ENCODE data around the gene TMEM209.
"Not testable (repeated sequence)": the region's sequence is repeated elsewhere in the genome, so short reads cannot be mapped to it uniquely, and the experiment has no call there.

The TMEM209 gene

DNA sequence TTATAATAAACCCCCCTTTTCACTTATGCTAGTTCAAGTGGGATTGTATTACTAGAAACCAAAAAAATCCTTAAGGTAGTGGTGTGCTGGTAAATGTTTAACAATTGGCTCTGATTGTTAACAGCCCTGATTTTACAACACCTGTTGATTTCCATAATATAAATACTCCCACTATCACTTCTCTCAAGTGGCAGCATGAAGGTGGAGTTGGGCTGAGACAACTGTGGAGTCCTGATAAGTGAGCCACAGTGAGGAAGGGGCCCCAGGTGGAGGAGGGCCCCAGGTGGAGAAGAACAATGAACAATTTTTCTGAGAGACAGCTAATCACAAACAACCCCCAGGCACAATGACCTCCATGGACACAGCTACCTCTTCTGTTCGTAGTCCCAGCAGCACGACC lies 28.9 kb upstream of the TMEM209 start:
- TF ChIP-seq, protein P1, sequence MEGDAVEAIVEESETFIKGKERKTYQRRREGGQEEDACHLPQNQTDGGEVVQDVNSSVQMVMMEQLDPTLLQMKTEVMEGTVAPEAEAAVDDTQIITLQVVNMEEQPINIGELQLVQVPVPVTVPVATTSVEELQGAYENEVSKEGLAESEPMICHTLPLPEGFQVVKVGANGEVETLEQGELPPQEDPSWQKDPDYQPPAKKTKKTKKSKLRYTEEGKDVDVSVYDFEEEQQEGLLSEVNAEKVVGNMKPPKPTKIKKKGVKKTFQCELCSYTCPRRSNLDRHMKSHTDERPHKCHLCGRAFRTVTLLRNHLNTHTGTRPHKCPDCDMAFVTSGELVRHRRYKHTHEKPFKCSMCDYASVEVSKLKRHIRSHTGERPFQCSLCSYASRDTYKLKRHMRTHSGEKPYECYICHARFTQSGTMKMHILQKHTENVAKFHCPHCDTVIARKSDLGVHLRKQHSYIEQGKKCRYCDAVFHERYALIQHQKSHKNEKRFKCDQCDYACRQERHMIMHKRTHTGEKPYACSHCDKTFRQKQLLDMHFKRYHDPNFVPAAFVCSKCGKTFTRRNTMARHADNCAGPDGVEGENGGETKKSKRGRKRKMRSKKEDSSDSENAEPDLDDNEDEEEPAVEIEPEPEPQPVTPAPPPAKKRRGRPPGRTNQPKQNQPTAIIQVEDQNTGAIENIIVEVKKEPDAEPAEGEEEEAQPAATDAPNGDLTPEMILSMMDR (IDR thresholded peaks at IDR 0.05; ENCODE audit: insufficient read depth, low read depth, low read length, missing control alignments), result no peak
- H3K4me3 ChIP-seq (ENCODE audit: low read depth, low read length), result no peak overlapping the region
- no peak for DNase-seq (ENCODE audit: low read depth)

DNA sequence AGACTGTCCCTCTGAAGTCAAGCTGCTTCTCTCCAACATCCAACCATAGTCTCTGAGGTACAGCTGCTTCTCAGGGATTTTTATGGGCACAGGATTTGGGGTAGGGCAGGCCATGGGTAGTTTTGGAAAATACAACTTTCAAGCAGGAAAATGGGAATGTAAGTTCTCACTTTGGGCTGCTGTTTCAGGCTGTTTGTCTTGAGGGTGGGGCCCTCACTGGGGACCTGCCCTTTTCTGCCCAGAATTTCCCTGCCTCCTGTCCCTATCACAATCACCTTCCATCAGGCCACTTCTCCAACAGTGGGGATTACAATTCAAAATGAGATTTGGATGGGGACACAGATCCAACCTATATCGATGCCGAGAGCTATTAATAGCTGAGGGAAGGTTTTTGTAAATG lies 27.0 kb upstream of the TMEM209 start:
- TF ChIP-seq, protein P1 (IDR thresholded peaks at IDR 0.05; ENCODE audit: insufficient read depth, low read depth, low read length, missing control alignments), result no peak
- no peak overlapping the region for H3K4me3 ChIP-seq (ENCODE audit: low read depth, low read length)
- DNase-seq (ENCODE audit: low read depth), result no peak

DNA sequence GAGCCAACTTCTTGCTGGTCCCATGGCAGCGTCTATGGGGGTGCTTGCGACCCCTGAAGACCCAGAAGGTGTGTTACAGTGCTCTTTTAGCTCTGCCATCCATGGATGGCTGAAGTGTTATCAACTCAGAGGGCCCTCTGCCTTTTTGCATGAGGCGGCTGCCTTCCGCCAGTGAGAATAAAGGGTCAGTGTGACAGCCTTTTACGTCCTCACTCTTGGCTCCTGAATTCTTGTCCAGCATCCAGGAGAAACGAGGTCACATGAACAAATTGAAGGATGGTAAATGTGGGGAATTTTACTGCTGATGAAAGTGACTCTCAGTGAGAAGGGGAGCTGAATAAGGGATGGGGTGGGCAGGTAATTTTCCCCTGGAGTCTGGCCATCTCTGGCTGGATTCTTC lies 26.6 kb upstream of the TMEM209 start:
- H3K4me3 ChIP-seq (ENCODE audit: low read depth, low read length), result no peak overlapping the region
- TF ChIP-seq, protein P1 (IDR thresholded peaks at IDR 0.05; ENCODE audit: insufficient read depth, low read depth, low read length, missing control alignments), result no peak
- DNase-seq (ENCODE audit: low read depth), result no peak

DNA sequence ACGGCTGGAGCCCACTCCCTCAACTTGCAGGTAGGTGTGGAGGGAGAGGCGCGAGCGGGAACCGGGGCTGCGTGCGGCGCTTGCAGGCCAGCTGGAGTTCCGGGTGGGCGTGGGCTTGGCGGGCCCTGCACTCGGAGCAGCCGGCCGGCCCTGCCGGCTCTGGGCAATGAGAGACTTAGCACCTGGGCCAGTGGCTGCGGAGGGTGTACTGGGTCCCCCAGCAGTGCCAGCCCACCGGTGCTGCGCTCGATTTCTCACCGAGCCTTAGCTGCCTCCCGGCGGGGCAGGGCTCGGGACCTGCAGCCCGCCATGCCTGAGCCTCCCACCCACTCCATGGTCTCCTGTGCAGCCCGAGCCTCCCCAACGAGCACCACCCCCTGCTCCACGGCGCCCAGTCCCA lies 24.8 kb upstream of the TMEM209 start:
- DNase-seq (ENCODE audit: low read depth); H3K4me3 ChIP-seq (ENCODE audit: low read depth, low read length): not testable (repeated sequence)

DNA sequence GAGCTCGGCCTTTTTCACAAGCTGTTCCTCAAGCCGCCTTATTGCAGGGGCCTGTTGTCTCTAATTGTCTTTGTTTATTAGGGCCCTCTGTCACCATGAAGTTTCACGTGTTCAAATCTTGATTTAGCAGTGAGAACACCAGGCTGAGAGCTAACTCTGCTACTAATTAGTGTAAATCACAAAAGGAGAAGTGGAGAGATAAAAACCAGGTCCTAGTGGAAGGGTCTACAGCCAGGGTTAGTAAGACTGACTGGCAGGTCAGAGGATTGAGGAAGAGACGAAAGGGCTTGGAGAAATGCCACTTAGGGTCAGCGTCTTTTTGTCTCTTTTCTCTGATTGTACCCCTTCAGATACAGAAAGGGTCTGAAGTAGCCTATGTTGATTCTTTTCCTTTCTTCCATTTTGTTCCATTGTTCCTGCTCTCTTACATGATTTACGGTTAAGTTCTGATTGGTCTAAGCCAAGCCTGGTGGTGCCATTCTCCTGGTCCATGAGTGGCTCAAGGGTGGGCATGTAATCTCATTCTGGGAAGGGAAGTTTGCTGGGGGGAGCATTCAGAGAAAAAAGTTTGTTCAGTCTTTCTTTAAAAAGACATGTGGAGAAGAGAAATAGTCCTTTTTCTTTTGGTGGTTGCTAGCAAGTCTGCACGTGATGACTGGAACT lies 23.8 kb upstream of the TMEM209 start:
- TF ChIP-seq, protein P1 (IDR thresholded peaks at IDR 0.05; ENCODE audit: insufficient read depth, low read depth, low read length, missing control alignments), result no peak
- DNase-seq (ENCODE audit: low read depth), result no peak
- H3K4me3 ChIP-seq (ENCODE audit: low read depth, low read length), result no peak overlapping the region

DNA sequence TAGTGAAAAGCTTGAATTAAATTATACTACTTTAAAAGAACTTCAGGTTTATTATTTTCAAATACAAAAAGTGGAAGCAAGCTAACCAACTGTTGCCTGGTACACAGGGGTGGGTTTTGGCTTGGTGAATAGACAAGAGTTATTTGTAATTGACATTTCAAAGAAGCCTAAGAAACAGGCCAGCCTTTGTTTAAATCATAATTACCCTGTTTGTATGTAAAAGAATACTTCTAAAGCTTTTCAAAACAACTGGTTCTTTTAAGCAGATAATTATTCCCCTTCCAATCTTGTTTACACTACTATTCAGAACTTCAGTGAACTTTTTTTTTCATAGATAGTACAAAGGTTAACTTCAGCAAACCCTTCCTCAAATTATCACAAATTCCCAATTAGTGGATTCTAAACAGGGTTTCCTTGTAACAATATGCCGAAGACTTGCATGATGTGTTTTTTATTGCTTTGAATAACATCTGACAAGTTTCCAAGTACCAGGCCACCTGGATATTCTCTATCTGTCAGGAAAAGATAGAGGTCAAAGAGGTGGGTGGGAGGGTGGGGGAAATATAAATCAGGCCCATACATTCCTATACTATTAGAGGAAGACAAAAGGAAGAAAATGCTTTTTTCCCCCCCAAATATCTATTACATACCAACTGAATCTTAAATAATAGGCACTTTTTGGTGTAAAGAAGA lies 22.8 kb upstream of the TMEM209 start:
- TF ChIP-seq, protein P1 (IDR thresholded peaks at IDR 0.05; ENCODE audit: insufficient read depth, low read depth, low read length, missing control alignments), result no peak
- DNase-seq (ENCODE audit: low read depth), result no peak
- no peak overlapping the region for H3K4me3 ChIP-seq (ENCODE audit: low read depth, low read length)

DNA sequence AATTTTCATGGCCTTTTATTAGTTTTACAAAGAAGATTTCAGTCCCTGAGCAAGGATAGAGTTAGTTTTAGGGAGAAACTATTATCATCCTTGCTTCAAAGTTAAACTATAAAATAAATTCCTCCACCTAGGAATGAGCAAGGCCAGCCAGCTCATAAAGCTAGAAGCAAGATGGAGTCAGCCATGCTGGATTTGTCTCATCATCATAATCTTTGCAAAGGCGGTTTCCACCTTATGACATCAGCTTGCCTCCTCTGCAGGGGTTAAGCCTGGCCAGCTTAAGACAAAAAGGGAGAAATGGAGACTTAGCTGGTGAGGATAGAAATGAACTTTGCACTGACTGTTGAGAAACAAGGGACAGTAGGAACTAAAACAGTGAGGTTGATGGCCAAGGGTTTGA lies 21.1 kb upstream of the TMEM209 start:
- TF ChIP-seq, protein P1 (IDR thresholded peaks at IDR 0.05; ENCODE audit: insufficient read depth, low read depth, low read length, missing control alignments), result no peak
- no peak overlapping the region for H3K4me3 ChIP-seq (ENCODE audit: low read depth, low read length)
- no peak for DNase-seq (ENCODE audit: low read depth)

DNA sequence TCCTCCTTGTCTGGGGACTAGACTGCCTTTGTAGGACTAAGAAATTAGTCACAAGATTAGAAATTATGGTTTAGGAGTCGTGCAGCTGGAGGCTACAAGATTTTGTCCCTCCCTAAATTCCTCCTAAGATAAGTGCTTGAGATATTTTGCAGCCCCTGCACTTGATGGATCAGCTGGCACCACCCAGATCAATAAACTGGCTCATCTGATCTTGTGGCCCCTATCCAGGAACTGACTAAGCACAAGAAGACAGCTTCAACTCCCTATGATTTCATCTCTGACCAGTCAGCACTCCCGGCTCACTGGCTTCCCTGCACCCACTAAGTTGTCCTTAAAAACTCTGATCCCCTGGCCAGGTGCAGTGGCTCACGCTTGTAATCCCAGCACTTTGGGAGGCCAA lies 19.7 kb upstream of the TMEM209 start:
- not testable (repeated sequence) for DNase-seq (ENCODE audit: low read depth); H3K4me3 ChIP-seq (ENCODE audit: low read depth, low read length)
